HG03342 (cell line): ENCODE results near the gene LPIN3.
A peak's percentile ranks its signal among the peaks of the same experiment; 100 is the strongest.
"Not testable (repeated sequence)": the region's sequence is repeated elsewhere in the genome, so short reads cannot be mapped to it uniquely, and the experiment has no call there.

Experiments used
- ATAC-seq: cut with Tn5 transposase; IDR thresholded peaks from one replicate; pipeline ENCODE4 v1.9.1; 2021; ENCODE audit warnings: mild to moderate bottlenecking, moderate library complexity; ENCODE audit not compliant: unreplicated experiment

Gene LPIN3

DNA sequence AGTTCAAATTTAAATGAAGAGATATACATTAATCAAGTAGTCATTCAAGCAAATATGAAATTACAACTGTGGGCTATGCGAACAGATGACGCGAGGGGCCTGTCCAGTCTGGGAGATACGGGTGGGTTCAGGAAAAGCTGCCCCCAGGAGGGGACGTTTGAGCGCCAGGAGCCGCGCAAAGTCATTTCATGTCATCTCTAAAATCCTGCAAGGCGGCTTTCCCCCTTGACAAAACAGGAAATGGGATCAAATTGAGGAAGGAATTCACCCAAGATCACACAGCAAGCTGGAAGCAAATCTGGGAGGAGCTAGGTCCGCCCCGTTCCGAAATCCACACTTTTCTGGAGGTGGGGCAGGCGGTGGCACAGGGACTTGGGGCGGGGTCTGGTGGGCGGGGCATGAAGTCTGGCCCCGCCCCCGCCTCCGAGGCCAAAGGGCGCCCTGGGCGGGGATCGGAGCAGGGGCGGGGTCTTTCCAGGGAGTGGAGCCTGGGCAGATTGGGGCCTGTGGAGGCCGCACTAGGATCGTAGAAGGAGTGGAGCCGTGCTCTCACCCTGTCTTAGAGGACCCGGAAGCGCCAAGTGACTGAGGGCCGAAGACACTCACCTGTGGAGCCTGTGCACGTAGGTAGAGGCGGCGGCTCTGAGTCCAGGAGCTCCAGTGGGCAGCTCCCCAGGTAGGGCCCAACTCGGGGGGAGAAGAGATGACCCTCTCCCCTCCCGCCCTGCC is at the start of gene LPIN3:
Gene LPIN3 (plus strand): TSS at position 495 of the 729 bp plus-strand sequence. CDS start 4,983 bp downstream, outside the sequence.
- ATAC-seq: peak; percentile 20

- no peak for ATAC-seq
Measured at GRCh38 chr20:41293269-41294037, 47.2 kb upstream of the LPIN3 start.

GRCh38 chr20:41299899-41300298 is 40.7 kb upstream of the LPIN3 start:
- ATAC-seq: no peak

GRCh38 chr20:41300383-41300782 is 40.2 kb upstream of the LPIN3 start:
- no peak for ATAC-seq

DNA sequence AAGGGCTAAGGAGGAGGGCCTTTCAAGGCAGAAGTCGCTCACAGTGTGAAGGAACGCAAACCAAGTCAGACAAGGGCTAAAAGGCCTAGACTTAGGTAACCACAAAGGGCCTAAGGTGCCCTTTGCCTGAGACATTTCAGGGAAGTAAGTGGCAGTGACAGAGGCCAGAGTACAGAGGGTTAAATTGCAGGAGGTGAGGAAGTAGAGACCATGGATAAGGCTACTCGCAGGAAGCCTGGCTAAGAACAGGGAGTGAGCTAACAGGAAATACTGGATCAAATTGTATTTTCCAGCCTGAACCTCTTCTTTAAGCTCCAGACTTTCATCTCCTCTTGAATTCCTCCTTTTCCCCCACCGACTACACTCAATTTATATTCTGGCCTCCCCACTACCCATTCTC is 39.7 kb upstream of the LPIN3 start:
- ATAC-seq: no peak

- ATAC-seq: no peak
Measured at GRCh38 chr20:41304002-41304401, 36.6 kb upstream of the LPIN3 start.

GRCh38 chr20:41304424-41305079 is 36.1 kb upstream of the LPIN3 start:
- ATAC-seq: no peak

- ATAC-seq: peak; percentile 90
Measured at GRCh38 chr20:41306061-41306727, 34.4 kb upstream of the LPIN3 start.

GRCh38 chr20:41307021-41307420 is 33.6 kb upstream of the LPIN3 start:
- no peak for ATAC-seq

DNA sequence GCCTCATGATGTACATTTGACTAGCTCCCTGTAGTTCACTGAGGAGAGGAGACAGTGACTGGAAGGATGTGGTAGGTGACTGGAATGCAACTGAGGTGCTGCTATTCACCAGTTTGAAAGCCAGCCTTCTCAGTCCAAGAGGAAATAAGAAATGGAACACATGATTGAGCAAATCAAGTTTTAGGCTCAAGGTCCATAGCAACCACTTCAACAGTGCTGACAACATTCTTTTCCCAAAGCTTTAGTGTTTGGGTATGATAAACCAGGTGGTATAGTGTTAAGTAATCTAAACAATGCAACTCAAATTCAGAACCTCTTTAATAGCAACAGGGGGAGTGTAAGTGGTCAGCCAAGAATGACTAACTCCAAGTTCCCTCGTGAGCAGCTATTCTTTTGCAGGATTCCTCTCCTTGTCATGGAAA is 32.3 kb upstream of the LPIN3 start:
- no peak for ATAC-seq

GRCh38 chr20:41308726-41309413 is 31.8 kb upstream of the LPIN3 start:
- ATAC-seq: no peak

DNA sequence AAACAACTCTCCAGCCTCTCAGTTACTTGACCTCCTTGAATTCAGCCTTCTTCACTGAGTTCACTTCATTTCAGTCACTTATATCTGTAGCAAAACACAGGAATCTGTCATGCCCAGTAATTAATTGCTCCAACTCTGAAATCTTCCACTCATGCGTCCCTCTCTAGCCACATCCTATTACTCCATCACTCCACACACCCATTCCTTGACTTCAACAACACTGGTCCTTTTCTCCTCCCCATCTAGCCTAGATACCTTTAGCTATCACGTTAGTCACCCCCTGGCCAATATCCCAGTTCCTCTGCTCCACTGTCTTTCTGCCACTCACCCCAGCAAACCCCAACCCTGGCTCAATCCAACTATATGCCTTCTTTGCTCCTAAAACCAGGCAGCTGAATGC is 30.8 kb upstream of the LPIN3 start:
- ATAC-seq: no peak

DNA sequence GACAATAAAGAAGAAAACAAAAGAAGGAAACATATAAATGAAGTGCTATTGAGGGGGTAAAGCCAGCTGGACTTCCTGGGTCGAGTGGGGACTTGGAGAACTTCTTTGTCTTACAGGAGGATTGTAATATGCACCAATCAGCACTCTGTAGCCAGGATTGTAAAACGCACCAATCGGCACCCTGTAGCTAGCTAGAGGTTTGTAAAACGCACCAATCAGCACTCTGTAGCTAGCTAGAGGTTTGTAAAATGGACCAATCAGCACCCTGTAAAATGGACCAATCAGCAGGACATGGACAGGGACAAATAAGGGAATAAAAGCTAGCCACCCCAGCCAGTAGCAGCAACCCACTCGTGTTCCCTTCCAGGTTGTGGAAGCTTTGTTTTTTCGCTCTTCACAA is 28.6 kb upstream of the LPIN3 start:
- ATAC-seq: not testable (repeated sequence)

GRCh38 chr20:41314386-41314785 is 26.2 kb upstream of the LPIN3 start:
- no peak for ATAC-seq

GRCh38 chr20:41316051-41316450 is 24.6 kb upstream of the LPIN3 start:
- ATAC-seq: no peak

- peak; percentile 59 for ATAC-seq
Measured at GRCh38 chr20:41316602-41317545, 23.7 kb upstream of the LPIN3 start.

- ATAC-seq: peak; percentile 95
Measured at GRCh38 chr20:41317546-41318270, 22.9 kb upstream of the LPIN3 start, which contains the start of gene ZHX3. TSS of gene ZHX3 (minus strand) at chr20:41317731. CDS start at chr20:41204916, 112,815 bp downstream.

DNA sequence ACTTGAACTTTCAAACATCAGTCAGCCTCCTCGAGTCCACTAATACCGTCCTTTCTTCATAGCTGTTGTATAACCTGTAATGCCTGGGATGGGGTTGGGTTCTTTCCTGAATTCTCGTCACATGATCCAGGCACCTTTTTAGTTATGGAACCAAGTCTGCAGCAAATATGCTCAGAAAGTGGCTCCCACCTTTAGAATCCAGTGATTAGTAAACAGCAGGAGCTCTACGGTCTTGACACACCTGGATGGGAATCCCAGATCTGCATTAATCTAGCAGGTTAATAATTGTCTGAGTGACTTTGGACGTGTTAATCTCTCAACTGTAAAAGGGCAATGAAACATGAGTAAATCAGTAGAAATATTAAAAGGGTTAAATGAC is 22.4 kb upstream of the LPIN3 start:
- ATAC-seq: no peak

- no peak for ATAC-seq
Measured at GRCh38 chr20:41320441-41320840, 20.2 kb upstream of the LPIN3 start.
